Right lung (tissue), 5 donors: ENCODE results near the gene SLC18A2. TPM values are rescaled to one million over a fixed set of nuclear protein-coding genes. Genes with fewer than 3 reads are reported as not detected.
"Not testable (repeated sequence)": the region's sequence is repeated elsewhere in the genome, so short reads cannot be mapped to it uniquely, and the experiment has no call there.

Experiments
- DNase-seq, 2 donors: peaks; one replicate each; pipeline ENCODE4 v3.0.0-alpha.2; 2013
- polyA plus RNA-seq, 5 donors: library from polyadenylated mRNA; unstranded; fragments of 120-200 nt; gene quantifications; one replicate each; pipeline versions ENCODE4 v1.2.1 to v1.2.3, GENCODE V29; 2013; ENCODE audit warnings: inconsistent platforms in 1 of 5, low replicate concordance in 1 of 5; ENCODE audit not compliant: insufficient read length in 5 of 5, insufficient read depth in 1 of 5

The SLC18A2 gene
- polyA plus RNA-seq, 5 donors, result 0.13 to 0.25 (median 0.18) TPM

DNA sequence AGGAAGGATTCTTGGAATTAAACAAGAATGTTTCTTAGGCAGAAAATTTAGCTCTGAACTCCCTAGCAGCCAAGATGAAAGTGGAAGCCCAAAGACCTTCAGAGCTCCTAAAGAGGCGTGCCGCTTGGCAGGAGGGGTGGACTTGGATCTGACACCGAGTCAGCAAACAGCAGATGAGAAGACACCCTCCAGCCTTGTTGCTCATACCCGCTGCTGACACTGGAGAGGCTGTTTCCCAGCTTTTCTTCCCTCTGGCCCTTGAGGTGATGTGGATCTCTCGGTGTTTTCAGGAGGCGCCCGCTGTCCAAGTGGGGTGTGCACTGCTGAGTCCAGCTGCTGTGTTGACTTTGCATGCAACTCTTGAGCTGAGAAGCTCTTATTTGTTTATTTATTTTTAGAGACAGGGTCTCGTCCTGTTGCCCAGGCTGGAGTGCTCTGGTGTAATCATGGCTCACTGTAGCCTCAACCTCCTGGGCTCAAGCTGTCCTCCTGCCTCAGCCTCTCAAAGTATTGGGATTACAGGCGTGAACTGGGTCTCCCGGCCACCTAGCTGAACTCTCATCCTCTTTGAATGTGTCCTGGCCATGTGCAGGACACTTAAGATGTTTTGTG lies 21.5 kb downstream of the SLC18A2 start:
- DNase-seq, result no peak

DNA sequence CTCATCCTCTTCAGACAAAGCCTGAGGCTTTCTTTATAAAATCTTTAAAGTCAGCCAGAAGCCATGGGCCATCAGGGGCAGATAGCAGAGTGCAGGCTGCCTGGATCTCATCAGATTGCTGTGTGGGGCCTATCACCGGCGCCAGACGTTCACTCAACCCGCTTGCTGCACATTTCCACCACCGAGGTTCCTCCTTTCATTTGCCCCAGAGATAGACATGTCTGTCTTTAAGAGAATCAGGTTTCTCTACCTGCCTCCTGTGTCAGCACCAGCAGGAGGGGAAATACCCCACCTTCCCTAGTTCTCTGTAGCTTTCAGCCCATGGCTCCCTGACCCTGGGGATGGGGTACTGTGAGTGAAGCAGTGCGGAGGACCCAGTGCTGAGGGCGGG lies 22.0 kb downstream of the SLC18A2 start:
- DNase-seq, result no peak

DNA sequence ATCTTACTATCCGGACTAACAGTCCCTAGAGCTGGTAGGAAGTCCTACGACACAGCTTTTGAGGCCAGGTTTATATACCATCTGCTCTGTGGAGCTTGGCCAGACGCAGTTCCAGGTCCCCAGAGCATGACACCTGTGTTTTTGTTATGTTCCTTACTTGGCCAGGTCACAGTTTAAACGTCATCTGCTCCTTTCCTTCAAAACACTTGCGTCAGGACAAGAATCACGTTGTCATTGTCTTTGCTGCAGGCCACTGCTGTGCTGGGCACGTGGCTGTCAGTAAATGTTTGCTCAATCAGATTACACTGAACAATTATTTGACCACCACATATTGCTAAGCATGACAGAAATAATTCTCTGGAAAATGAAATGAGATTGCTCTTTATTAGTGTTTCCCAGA lies 23.9 kb downstream of the SLC18A2 start:
- no peak for DNase-seq

DNA sequence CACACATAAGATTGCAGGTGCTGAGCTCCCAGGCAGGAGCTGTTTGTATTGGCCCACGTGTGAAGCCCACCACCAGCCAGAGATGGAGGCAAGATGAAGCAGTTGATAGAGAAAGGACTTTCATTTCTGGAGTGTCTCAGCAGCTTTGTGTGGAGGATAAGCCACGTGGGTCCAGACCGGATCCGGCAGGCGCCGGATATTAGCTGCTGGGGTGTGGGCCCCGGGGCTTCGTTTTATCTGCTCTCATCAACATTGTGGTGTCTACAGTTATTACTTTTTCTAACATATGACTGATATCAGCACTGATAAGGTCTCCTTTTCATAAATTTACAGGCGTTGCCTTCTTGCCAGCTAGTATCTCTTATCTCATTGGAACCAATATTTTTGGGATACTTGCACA lies 25.5 kb downstream of the SLC18A2 start:
- no peak for DNase-seq

DNA sequence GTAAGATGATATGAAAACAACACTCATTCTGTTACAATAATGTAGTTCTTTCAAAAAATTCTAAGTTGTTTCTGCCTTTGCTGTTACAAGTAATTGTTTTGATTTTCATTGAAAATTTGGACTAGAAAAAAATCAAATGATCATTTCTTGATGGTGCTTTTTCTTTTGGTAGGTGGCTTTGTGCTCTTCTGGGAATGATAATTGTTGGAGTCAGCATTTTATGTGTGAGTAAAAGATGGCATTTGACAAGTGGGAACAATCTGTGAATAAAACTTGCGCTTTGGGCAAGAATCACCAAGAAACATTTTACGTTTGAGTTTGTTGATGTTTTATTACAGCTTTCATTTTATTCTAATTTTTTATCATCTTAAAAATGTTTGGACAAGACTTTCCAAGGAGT lies 25.9 kb downstream of the SLC18A2 start:
- no peak for DNase-seq

DNA sequence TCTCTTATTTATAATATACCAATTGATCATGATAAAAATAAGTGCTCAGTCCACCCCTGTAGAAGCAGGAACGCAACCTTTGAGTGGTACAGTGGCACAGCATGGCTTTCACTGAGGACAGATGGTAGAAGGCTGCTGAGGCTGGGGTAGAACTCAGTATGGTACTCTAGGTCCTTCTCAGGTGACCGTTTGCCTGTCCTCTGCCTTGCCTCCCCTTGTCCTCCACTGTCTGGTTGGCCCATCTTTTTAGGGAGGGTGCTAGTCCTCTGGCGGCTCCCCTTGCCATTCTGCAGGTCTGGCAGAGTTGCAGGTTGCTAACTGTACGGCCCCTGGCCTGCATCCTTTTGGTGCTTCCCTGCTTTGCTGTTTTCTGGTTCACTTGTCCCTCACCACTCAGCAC lies 27.3 kb downstream of the SLC18A2 start:
- no peak for DNase-seq

DNA sequence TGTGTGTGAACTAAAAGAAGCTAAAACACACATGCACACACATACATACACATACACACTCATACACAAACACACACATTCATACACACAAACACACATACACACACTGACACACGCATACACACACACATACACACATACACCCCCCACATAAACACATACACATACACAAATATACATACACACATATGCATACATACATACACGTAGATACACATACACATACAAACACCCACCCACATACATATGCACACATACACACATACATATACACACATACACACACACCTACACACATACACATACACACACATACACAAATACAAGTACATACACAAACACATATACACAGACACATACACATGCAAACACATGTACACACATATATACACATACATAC lies 28.0 kb downstream of the SLC18A2 start:
- DNase-seq, result no peak

DNA sequence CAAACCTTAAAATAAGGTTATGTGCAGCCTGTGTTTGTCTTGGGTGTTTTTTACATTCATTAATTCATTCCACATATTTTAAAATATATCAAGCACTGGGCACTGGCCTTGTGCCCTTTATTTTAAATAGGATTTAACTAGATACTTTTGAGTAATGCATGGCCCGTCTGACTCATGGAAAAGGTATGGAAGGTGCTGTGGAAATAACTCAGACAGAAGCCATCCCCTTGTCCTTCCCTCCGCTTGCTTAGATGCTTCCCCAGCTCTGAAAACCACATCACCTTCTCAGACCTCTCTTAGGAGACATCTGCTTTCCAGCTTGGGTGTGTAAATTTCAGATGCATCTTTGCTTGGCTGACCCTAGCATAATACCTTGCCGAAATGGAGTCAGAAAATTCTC lies 30.5 kb downstream of the SLC18A2 start:
- no peak for DNase-seq

DNA sequence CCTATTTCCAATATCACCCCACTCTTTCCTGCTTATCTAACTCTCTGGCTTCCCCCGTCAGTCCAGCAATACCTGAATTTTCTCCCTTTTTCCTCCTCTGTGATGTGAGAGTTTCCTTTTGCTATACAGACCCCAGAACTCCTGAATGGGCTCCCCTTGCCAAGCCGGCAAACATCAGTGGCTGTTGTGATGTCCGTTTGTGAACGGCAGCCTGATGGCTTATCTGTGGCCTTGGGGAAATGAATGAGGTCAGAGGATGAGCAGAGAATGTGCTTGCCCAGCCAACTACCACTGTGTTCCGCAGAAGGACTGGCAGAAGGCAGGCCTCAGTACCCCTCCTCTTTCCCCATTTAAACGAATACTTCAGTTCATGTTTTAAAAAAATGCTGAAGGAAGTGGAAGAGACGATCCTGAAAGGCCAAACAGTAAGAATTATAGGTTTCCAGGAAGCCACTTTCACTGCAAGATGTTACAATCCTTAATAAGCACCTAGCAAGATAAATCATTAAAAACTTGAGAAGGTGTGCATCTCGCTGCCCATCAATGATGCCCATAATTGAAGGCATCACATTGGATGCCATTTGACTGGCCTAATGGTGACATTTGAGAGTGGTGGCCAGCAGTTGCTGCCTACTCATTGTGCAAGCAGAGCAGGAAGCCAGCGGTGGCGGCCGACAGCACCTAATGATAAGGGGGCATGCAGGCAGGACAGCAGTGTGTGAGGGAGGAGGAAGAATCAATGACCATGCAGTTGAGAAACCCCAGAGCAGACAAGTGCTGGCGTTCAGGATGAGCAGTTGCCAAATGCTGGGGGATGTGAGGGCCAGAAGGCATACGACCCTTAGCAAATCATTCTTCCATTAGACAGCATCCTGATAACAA lies 31.5 kb downstream of the SLC18A2 start:
- no peak for DNase-seq

DNA sequence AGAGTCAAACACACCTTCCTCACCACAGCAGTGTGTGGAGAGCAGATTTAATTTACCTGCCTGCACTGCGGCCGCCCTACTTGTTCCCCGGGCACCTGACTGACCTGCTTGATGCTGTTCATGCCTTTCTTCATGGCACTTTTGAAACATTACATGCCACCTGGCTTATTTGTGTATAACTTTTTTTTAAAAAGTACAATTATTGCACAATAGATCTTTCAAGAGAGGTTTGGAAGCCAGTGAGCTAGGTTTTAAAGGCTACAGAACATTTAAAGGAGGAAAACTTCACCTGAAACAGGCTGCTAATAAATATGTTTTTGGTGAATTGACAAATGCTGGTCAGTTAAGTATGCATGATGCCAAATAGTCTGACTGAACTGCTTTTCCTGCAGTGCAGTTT lies 33.1 kb downstream of the SLC18A2 start:
- no peak for DNase-seq

DNA sequence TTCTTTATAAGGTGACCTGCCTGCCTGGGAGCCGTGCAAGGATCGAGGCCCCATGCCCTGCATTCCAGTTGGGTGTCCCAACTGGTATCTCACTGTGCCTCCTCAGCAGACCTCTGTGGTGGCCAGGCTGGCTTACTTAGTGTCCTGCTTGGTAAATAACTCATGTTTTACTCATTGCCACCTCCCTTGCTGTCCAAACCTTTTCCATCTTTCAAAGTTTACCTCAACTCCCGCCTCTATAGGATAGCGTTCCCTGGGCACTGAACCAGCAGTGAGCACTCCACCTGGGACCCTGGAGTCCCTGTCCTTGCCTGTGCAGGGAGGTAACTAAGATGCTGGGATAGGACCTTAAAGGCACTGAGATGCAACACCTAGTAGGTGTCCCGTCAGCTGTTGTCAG lies 33.6 kb downstream of the SLC18A2 start:
- DNase-seq, result no peak

DNA sequence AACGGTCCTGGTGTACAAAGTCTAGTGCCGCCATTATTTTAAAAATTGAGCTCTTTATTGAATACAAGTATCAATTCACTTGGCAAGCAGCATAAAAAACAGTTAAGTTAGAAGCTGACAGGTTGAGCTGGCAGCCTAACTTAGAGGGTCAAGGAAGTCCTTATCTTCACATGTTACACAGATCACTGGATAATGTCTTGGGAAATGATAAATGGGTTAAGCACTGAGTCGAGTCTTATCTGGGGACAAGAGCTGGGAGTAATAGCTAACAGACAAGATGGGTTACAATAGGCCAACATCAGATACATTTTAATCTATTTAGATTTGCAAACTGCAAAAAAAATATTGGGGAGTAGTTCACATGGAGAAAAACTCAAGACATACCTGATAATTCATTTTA lies 34.2 kb downstream of the SLC18A2 start:
- DNase-seq, result no peak

DNA sequence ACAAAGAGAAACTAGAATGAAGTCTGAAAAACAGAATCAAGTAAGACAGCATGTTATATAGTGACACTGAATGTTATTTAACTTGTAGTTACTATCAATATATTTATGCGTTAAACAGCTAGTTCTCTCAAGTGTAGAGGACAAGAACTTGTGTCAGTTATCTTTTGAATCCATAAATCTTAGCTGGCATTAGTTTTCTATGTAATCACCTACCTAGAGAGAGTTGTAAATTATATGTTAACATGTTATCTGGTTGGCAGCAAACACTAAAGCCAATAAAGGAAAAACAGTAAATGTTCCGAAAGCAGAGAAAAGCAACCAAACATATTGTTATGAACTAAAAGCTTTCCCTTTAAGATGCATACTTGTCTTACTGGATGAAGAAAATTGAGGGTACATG lies 36.8 kb downstream of the SLC18A2 start:
- no peak for DNase-seq

DNA sequence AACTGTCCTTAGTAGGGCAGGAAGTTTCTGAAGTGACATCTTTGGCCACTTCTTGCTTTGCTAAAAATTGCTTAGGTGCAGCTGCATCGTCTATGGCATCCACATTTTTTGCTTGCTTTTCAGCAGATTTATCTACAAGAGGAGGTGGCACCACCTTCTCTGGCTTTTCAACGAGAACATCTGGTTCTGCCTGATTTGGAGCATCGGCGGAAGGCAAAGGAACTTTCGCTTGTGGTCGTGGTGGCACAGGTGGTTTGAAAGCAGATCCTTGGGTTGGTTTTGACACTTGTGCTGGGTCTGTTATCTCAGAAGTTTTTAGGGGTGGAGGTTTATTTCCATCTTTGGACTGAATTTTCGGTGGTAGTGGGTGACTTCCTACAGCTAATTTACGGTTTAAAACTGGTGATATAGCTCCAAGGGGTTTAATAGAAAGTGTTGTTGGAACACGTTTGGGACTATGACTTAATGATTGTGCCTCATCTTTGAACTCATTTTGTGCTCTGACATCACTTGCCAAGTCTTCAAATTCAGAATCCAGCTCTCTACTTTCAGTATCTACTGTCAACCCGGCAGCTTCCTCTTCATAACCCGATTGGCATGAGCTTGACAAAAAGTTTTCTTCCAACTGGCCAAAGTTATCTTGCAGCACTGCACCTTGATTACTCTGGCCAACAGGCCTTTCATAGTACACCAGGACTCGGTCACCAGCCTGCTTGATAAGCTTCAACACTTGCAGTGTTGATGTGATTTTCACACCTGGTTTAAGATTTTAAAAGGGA lies 44.0 kb downstream of the SLC18A2 start:
- no peak for DNase-seq

DNA sequence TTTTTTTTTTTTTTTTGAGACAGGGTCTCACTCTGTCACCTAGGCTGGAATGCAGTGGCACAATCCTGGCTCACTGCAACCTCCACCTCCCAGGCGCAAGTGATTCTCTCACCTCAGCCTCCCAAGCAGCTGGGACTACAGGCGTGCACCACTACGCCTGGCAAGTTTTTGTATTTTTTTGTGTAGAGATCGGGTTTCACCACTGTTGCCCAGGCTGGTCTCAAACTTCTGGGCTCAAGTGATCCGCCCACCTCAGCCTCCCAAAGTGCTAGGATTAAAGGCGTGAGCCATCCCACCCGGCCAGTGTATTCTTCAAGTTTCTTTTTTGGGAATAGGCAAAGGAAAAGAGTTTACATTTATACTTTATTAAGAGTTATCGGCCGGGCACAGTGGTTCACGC lies 50.0 kb downstream of the SLC18A2 start:
- not testable (repeated sequence) for DNase-seq

DNA sequence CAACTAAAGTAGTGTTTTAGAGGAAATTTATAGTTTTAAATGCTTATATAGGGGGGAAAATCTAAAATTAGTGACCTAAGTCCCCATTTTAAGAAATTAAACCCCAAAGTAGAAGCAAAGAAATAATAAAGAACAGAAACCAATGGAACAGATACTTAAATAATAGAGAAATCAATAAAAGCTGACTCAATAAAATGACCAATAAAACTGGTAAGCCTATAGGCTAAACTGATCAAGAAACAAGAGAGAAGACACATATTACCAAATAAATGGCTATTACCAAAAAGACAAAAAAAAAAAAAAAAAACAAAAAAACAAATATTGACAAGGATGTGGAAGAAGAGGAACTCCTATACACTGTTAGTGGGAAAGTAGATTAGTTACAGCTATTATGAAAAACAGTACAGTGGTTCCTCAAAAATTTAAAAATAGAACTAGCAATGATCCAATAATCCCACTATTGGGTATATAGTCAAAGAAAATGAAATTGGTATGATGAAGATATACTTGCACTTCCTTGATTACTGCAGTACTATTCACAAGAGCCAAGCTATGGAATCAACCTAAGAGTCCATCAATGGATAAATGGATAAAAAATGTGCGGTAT lies 53.2 kb downstream of the SLC18A2 start:
- no peak for DNase-seq

DNA sequence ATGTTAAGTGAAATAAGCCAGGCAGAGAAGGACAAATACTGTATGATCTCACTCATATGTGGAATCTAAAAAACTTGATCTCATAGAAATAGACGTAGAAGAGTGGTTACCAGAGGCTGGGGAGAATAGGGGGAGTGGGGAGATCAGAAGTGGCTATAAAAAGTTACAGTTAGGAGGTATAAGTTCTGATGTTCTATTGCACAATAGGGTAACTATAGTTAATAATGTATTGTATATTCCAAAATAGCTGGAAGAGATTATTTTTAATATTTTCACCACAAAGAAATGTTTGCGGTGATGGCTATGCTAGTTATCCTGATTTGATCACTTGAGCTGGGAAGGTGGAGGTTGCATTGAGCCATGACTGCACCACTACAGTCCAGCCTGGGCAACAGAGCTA lies 53.8 kb downstream of the SLC18A2 start:
- DNase-seq, result no peak

DNA sequence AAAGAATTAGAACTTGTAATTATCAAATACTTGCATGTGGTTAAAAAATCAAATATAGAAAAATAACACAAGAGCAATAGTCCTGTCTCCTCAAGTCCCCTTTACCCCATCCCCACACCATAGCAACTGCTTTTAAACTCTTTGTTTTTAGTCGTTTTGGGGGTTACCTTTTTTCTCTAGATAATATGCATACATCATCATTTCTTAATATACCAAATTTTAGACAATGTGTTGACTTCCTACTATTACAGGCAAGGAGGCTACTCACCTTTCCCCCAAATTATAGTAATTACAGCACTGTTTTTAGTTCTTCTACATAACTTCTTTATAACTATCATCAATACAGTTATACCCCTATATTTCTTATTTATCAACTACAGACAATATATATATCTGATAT lies 57.3 kb downstream of the SLC18A2 start:
- no peak for DNase-seq

DNA sequence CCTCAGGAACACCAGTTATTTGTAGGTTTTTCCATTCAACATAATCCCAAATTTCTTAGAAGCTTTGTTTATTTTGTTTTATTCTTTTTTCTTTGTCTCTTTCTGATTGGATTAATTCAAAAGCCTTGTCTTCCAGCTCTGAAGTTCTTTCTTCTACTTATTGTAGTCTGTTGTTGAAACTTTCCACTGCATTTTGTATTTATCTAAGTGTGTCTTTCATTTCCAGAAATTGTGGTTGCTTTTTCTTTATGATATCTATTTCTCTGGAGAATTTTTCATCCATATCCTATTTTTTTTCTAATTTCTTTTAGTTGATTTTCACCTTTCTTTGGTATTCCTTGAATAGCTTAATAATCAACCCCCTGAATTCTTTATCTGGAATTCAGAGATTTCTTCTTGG lies 58.5 kb downstream of the SLC18A2 start:
- DNase-seq, result no peak

DNA sequence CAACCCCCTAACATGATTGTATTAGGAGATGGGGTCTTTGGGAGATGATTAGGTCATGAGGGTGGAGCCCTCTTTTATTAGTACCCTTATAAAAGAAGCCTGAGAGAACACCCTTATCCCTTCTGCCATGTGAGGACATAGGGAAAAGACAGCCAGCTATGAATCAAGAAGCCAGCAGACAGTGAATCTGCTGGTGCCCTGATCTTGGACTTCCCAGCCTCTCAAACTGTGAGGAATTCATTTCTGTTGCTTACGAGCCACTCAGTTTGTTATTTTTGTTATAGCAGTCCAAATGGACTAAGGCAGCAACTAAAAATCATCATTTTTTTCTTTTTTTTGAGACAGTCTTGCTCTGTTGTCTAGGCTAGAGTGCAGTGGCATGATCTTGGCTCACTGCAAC lies 59.8 kb downstream of the SLC18A2 start:
- no peak for DNase-seq

DNA sequence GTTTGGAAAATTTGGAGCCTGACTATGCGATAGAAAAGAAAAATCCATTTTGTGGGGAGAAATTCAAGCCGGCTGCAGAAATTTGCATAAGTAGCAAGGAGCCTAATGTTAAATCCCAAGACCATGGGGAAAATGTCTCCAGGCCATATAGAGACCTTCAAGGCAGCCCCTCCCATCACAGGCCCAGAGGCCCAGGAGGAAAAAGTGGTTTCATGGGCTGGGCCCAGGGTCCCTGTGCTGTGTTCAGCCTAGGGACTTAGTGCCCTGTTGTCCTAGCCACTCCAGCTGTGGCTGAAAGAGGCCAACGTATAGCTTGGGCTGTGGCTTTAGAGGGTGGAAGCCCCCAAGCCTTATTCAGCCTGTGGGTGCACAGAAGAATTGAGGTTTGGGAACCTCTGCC lies 62.5 kb downstream of the SLC18A2 start:
- DNase-seq, result not testable (repeated sequence)

DNA sequence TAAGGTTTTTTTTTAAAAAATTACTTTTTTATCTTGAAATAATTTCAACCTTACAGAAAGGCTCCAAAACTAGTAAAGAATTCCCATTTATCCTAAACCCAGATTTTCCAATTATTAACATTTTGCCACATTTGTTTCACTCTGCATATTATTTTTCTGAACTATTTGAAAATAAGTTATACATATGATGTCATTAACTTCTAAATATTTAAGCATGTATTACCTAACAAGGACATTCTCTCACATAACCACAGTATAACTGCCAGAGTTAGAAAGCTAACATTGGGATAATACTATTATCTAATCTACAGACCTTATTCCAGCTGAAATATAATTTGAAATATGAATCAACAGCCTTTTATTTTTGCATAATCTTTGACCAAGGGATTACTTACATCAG lies 65.8 kb downstream of the SLC18A2 start:
- DNase-seq, result no peak
